ENCODE data around the gene DNAJC7. TPM values are rescaled to one million over a fixed set of nuclear protein-coding genes. Genes with fewer than 3 reads are reported as not detected.

DNAJC7 gene
- polyA plus RNA-seq, 1 of the 3 experiments (the other 2 are of a cell fraction), result 38.8 TPM

GRCh38 chr17:42051013-42051400, 33.8 kb upstream of the DNAJC7 start:
- Histone ChIP-seq H3K36me3 (replicated peaks in 1 of 2; ENCODE audit: control insufficient read depth in 1 of 2, insufficient read depth in 2 of 2, low read length in 1 of 2) (no peaks in the 10 kb centered on the region), H3K27ac (ENCODE audit: low read depth in 2 of 2, low read length in 1 of 2) (no peak overlapping the region), H3K4me3 (ENCODE audit: low read depth in 2 of 2, low read length in 1 of 2) (peak overlapping the region in 1 of 2 experiments; percentile 57; a peak in 2 of 4 replicates), H3K27me3 (ENCODE audit: insufficient read depth) (peaks cover 15% of the 10 kb centered on the region), H4K20me1 (ENCODE audit: insufficient read depth) (no peaks in the 10 kb centered on the region), H3F3A (replicated peaks; ENCODE audit: insufficient read depth) (no peaks in the 10 kb centered on the region), H3K9me2 (no peaks in the 10 kb centered on the region), H3K9me3 (no peaks in the 10 kb centered on the region), H3K4me1 (ENCODE audit: control insufficient read depth in 1 of 2, insufficient read depth in 2 of 2, low read depth in 1 of 2, low read length in 1 of 2) (peaks cover 0 to 8% of the 10 kb centered on the region in 2 experiments; a peak in 1 of 4 replicates), H3K79me2 (ENCODE audit: insufficient read depth) (no peaks in the 10 kb centered on the region), H3K4me2 (peak overlapping the region; percentile 19; the same call in 1 of the 2 replicates), H2AFZ (ENCODE audit: low read depth) (no peak overlapping the region), H3K9ac (no peak overlapping the region)
- ChIA-PET CTCF (interaction anchor here (0.6 to 3.7 kb wide), 13 partner anchors 11 to 88 kb away, joined by 3 to 15 read pairs (median 4); partner anchors contain the start of gene NKIRAS2), POLR2A (interaction anchor here (0.6 kb wide), 1 partner anchor 462 kb away, joined by 3 read pairs; no protein-coding TSS in a partner anchor)
- 86% methylated on average over 8 of the region's 8 CpGs for WGBS (ENCODE audit: low lambda C conversion rate)
- TF ChIP-seq GABPA (IDR thresholded peaks at IDR 0.05; ENCODE audit: low read depth), result no peak
- no peak for TF ChIP-seq RXRA (IDR thresholded peaks at IDR 0.05; ENCODE audit: borderline replicate concordance, low read depth)
- no peak for TF ChIP-seq FOSL2 (IDR thresholded peaks at IDR 0.05; ENCODE audit: borderline replicate concordance, low read depth)
- no peak for TF ChIP-seq SIN3A (IDR thresholded peaks at IDR 0.05; ENCODE audit: borderline replicate concordance, low read depth, low read length)
- TF ChIP-seq JUND (IDR thresholded peaks at IDR 0.05), result no peak
- TF ChIP-seq RCOR1 (IDR thresholded peaks at IDR 0.05; ENCODE audit: low read length), result no peak
- TF ChIP-seq USF1 (IDR thresholded peaks at IDR 0.05; ENCODE audit: borderline replicate concordance, low read depth), result no peak
- TF ChIP-seq EZH2phosphoT487 (IDR thresholded peaks at IDR 0.05; ENCODE audit: borderline replicate concordance, low read depth), result no peak
- no peak for TF ChIP-seq RFX5 (IDR thresholded peaks at IDR 0.05; ENCODE audit: low read length)
- TF ChIP-seq FOXJ3 (CRISPR knock-in tag; IDR thresholded peaks at IDR 0.05), result no peak
- no peak for TF ChIP-seq MAX (IDR thresholded peaks at IDR 0.05; ENCODE audit: low read depth)
- TF ChIP-seq TCF12 (IDR thresholded peaks at IDR 0.05), result no peak
- TF ChIP-seq USF2 (IDR thresholded peaks at IDR 0.05; ENCODE audit: borderline replicate concordance, low read depth, low read length), result no peak
- TF ChIP-seq MEF2A (IDR thresholded peaks at IDR 0.05; ENCODE audit: borderline replicate concordance, low read depth), result no peak
- no peak for TF ChIP-seq ELF1 (IDR thresholded peaks at IDR 0.05)
- no peak for TF ChIP-seq EP300 (IDR thresholded peaks at IDR 0.05; ENCODE audit: borderline replicate concordance in 1 of 2, low read depth in 1 of 2, low read length in 1 of 2)
- no peak for DNase-seq
